ENCODE results near the gene MMP2. TPM values are rescaled to one million over a fixed set of nuclear protein-coding genes. Genes with fewer than 3 reads are reported as not detected.
A peak's percentile ranks its signal among the peaks of the same experiment; 100 is the strongest.

The MMP2 gene
- total RNA-seq, 2 donors from 2014 or later: 249 to 351 TPM

DNA sequence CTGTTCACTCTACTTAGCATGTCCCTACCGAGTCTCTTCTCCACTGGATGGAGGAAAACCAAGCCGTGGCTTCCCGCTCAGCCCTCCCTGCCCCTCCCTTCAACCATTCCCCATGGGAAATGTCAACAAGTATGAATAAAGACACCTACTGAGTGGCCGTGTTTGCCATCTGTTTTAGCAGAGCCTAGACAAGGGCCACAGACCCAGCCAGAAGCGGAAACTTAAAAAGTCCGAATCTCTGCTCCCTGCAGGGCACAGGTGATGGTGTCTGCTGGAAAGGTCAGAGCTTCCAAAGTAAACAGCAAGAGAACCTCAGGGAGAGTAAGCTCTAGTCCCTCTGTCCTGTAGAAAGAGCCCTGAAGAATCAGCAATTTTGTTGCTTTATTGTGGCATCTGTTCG lies 27.1 kb downstream of the MMP2 start:
- H3K4me1 ChIP-seq (ENCODE audit: control insufficient read depth in 1 of 2, low read depth in 2 of 2): peaks cover 6 to 22% of the 10 kb centered on the region in 2 donors
- H3K27me3 ChIP-seq (replicated peaks; ENCODE audit: insufficient read depth): no peaks in the 10 kb centered on the region
- TF ChIP-seq, protein P1, sequence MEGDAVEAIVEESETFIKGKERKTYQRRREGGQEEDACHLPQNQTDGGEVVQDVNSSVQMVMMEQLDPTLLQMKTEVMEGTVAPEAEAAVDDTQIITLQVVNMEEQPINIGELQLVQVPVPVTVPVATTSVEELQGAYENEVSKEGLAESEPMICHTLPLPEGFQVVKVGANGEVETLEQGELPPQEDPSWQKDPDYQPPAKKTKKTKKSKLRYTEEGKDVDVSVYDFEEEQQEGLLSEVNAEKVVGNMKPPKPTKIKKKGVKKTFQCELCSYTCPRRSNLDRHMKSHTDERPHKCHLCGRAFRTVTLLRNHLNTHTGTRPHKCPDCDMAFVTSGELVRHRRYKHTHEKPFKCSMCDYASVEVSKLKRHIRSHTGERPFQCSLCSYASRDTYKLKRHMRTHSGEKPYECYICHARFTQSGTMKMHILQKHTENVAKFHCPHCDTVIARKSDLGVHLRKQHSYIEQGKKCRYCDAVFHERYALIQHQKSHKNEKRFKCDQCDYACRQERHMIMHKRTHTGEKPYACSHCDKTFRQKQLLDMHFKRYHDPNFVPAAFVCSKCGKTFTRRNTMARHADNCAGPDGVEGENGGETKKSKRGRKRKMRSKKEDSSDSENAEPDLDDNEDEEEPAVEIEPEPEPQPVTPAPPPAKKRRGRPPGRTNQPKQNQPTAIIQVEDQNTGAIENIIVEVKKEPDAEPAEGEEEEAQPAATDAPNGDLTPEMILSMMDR (IDR thresholded peaks at IDR 0.05): no peak

DNA sequence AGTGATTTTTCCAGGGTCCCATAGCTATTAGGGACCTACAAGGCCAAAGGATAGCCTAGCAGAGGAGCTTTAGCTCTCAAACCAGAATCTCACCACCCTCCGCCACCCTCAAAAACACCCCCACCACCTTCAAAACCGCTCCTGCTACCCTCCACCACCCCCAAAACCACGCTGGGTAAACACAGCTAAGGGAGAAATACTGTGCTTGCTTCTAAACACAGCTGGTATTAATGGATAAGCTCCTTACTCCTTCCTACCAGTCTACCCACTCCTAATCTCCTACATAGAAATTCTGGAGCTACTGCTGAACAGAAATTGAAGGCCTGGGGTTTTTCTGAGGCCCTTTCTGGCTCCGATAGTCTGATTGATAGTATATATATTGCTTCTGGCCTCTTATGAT lies 27.7 kb downstream of the MMP2 start:
- Histone ChIP-seq H3K27me3 (replicated peaks; ENCODE audit: insufficient read depth) (no peaks in the 10 kb centered on the region), H3K27ac (no peak overlapping the region), H3K4me3 (no peak overlapping the region), H3K4me1 (ENCODE audit: control insufficient read depth in 1 of 2, low read depth in 2 of 2) (peaks cover 6 to 18% of the 10 kb centered on the region in 2 donors), H3K36me3 (peaks cover 17% of the 10 kb centered on the region), H3K9me3 (no peaks in the 10 kb centered on the region)
- ATAC-seq (ENCODE audit: insufficient number of reproducible peaks, low FRiP score, low read depth) (no peak), DNase-seq (ENCODE audit: low spot score) (no peak)
- TF ChIP-seq, protein P1 (IDR thresholded peaks at IDR 0.05): no peak

More for the DNA sequence above, 27.1 kb downstream of the MMP2 start:
- ATAC-seq (ENCODE audit: insufficient number of reproducible peaks, low FRiP score, low read depth): no peak
- H3K9me3 ChIP-seq: no peaks in the 10 kb centered on the region
- no peak overlapping the region for H3K27ac ChIP-seq
- no peak for DNase-seq (ENCODE audit: low spot score)
- peaks cover 17% of the 10 kb centered on the region for H3K36me3 ChIP-seq
- H3K4me3 ChIP-seq: no peak overlapping the region

DNA sequence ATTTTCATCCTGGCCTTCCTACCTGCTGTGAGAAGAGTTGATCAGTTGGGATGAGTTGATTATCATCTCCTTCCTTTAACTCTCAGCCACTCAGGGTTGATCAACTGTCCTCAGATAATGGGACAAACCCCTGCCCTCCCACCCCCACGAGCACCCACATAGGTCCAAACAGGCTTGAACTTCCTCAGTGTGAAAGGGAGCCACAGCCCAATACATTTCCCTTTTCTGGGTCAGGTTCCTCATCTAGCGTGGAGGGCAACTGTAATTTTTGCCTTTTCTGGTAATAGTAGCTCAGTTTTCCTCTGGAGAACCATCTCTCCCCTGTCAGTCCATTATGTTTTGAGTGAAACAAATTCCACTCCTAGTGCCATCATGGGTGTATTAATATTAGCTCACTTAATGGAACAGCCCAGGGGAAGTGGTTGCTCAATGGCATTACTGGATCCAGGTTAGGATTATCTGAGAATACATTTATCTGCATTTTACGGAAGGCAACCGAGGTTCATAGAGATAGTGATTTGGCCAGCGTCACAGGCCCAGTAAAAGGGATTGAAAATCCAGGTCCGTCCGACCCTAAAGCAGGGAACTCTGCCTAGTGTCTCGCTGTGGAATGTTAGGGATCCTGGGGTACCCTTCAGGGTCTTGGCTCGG lies 29.4 kb downstream of the MMP2 start:
- TF ChIP-seq, protein P1 (IDR thresholded peaks at IDR 0.05): no peak
- Histone ChIP-seq H3K36me3 (peaks cover 17% of the 10 kb centered on the region), H3K27me3 (replicated peaks; ENCODE audit: insufficient read depth) (no peaks in the 10 kb centered on the region), H3K4me1 (ENCODE audit: control insufficient read depth in 1 of 2, low read depth in 2 of 2) (peaks cover 0 to 2% of the 10 kb centered on the region in 2 donors), H3K9me3 (no peaks in the 10 kb centered on the region), H3K4me3 (peak overlapping the region; percentile 95), H3K27ac (peak overlapping the region in 1 of 2 donors; percentile 58)
- ATAC-seq (ENCODE audit: insufficient number of reproducible peaks, low FRiP score, low read depth): peak; percentile 25
- DNase-seq (ENCODE audit: low spot score): no peak

DNA sequence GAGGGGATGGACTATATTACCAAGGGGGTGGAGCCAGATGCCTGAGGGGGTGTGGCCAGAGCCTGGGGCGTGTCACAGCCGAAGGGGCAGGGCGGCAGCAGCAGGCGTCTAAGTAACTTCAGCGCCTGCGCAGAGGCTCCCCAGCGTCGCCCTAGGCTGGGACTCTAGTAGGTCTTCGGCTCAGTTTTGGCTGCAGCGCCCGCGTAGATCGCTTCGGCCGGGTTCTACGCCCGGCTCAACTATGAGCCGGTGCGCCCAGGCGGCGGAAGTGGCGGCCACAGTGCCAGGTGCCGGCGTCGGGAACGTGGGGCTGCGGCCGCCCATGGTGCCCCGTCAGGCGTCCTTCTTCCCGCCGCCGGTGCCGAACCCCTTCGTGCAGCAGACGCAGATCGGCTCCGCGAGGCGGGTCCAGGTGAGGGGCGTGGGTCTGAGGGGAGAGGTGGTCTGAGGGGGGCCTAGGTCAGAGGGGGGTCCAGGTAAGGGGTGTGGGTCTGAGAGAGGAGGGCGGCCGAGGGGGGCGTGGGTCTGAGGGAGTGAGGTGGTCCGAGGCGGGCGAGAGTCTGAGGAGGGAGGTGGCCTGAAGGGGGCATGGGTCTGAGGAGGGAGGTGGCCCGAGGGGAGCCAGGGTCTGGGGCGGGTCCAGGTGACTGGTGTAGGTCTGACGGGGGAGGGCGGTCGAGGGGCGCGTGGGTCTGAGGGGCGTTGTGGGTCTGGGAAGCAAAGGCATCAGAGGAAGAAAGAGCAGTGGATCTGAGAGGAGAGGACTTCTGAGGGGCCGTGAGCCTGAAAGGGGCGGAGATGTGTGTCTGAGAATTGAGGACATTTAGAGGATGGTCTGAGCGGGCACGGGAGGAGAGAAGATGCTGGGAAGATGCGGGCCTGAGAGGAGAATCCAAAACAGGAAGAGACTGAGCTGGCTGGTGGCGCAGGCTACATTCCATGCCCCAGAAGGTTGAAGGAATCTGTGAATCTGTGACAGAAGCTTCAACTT lies 30.2 kb downstream of the MMP2 start, which contains the start of gene LPCAT2:
Gene LPCAT2, plus strand, starts transcription at position 132 of the 991 bp plus-strand sequence. Its CDS starts 110 bp downstream, at position 242.
- ATAC-seq (ENCODE audit: insufficient number of reproducible peaks, low FRiP score, low read depth) (peak; percentile 77), DNase-seq (ENCODE audit: low spot score) (no peak)
- Histone ChIP-seq H3K27me3 (replicated peaks; ENCODE audit: insufficient read depth) (no peaks in the 10 kb centered on the region), H3K36me3 (peaks cover 17% of the 10 kb centered on the region), H3K4me3 (peak within 1 kb of the TSS; percentile 95), H3K9me3 (no peaks in the 10 kb centered on the region), H3K4me1 (ENCODE audit: control insufficient read depth in 1 of 2, low read depth in 2 of 2) (no peaks in the 10 kb centered on the region), H3K27ac (peak within 1 kb of the TSS; percentile 4 to 58)
- TF ChIP-seq, protein P1 (IDR thresholded peaks at IDR 0.05): no peak

Data from thoracic aorta (tissue), 2 donors.